HG02798 (cell line): ENCODE results near the gene CATSPER1.
A peak's percentile ranks its signal among the peaks of the same experiment; 100 is the strongest.
"Not testable (repeated sequence)": the region's sequence is repeated elsewhere in the genome, so short reads cannot be mapped to it uniquely, and the experiment has no call there.

ENCODE experiments used
- ATAC-seq: cut with Tn5 transposase; IDR thresholded peaks from one replicate; pipeline ENCODE4 v1.9.1; 2021; ENCODE audit warnings: mild to moderate bottlenecking; ENCODE audit not compliant: unreplicated experiment, poor library complexity

Gene CATSPER1

GRCh38 chr11:66052664-66052982 is 26.3 kb upstream of the CATSPER1 start:
- no peak for ATAC-seq

GRCh38 chr11:66051766-66052663 is 25.7 kb upstream of the CATSPER1 start, which contains the start of gene SF3B2:
Gene SF3B2 (plus strand): TSS chr11:66052364. CDS start chr11:66052385, 21 bp downstream.
- peak; percentile 97 for ATAC-seq

- no peak for ATAC-seq
Measured at GRCh38 chr11:66051371-66051765, 25.1 kb upstream of the CATSPER1 start.

GRCh38 chr11:66050581-66051231 is 24.4 kb upstream of the CATSPER1 start:
- ATAC-seq: no peak

- no peak for ATAC-seq
Measured at GRCh38 chr11:66048547-66049323, 22.5 kb upstream of the CATSPER1 start, which contains the start of gene GAL3ST3. Gene GAL3ST3 (minus strand): TSS chr11:66049161. CDS start chr11:66045415, 3,746 bp downstream.

- ATAC-seq: no peak
Measured at GRCh38 chr11:66047541-66048365, 21.5 kb upstream of the CATSPER1 start.

GRCh38 chr11:66046901-66047300 is 20.6 kb upstream of the CATSPER1 start:
- no peak for ATAC-seq

- ATAC-seq: peak; percentile 63
Measured at GRCh38 chr11:66045177-66045639, 18.9 kb upstream of the CATSPER1 start.

GRCh38 chr11:66044757-66045156 is 18.5 kb upstream of the CATSPER1 start:
- no peak for ATAC-seq

- no peak for ATAC-seq
Measured at GRCh38 chr11:66042996-66043906, 17.0 kb upstream of the CATSPER1 start.

GRCh38 chr11:66042227-66042995 is 16.1 kb upstream of the CATSPER1 start:
- no peak for ATAC-seq

GRCh38 chr11:66039765-66040164 is 13.5 kb upstream of the CATSPER1 start:
- no peak for ATAC-seq

GRCh38 chr11:66037327-66037726 is 11.0 kb upstream of the CATSPER1 start:
- no peak for ATAC-seq

GRCh38 chr11:66036334-66036710 is 10.0 kb upstream of the CATSPER1 start:
- ATAC-seq: no peak

- ATAC-seq: no peak
Measured at GRCh38 chr11:66035653-66036333, 9.5 kb upstream of the CATSPER1 start.

- ATAC-seq: no peak
Measured at GRCh38 chr11:66032957-66033735, 6.9 kb upstream of the CATSPER1 start.

- ATAC-seq: not testable (repeated sequence)
Measured at GRCh38 chr11:66023186-66023440, 3.2 kb downstream of the CATSPER1 start.
